HG02884 (cell line): ENCODE data around the gene PAX8.

Experiments
- ATAC-seq: cut with Tn5 transposase; IDR thresholded peaks from one replicate; pipeline ENCODE4 v1.9.1; 2021; ENCODE audit warnings: mild to moderate bottlenecking, moderate library complexity; ENCODE audit not compliant: unreplicated experiment

PAX8 gene

GRCh38 chr2:113172721-113173541 lies 105.8 kb downstream of the PAX8 start:
- no peak for ATAC-seq

- no peak for ATAC-seq
These were observed 107.2 kb downstream of the PAX8 start for GRCh38 chr2:113171334-113172075.

GRCh38 chr2:113169586-113169985 lies 109.1 kb downstream of the PAX8 start:
- no peak for ATAC-seq

- ATAC-seq: no peak
These were observed 109.7 kb downstream of the PAX8 start for GRCh38 chr2:113169002-113169530.

GRCh38 chr2:113167962-113168340 lies 110.8 kb downstream of the PAX8 start:
- ATAC-seq: no peak

- ATAC-seq: no peak
These were observed 111.4 kb downstream of the PAX8 start for GRCh38 chr2:113167115-113167932.

GRCh38 chr2:113166187-113166645 lies 112.5 kb downstream of the PAX8 start:
- no peak for ATAC-seq
